ENCODE measurements around the gene ARMC12.

The ARMC12 gene

GRCh38 chr6:35735452-35735851 is 1.4 kb upstream of the ARMC12 start:
- H3F3A ChIP-seq (ENCODE audit: control insufficient read depth, insufficient read depth), result peaks cover 7% of the 10 kb centered on the region
- no peaks in the 10 kb centered on the region for H3K79me2 ChIP-seq (ENCODE audit: control insufficient read depth, low read length)
- H3K4me1 ChIP-seq (ENCODE audit: control insufficient read depth, low read length), result peaks cover 33% of the 10 kb centered on the region
- no peaks in the 10 kb centered on the region for H3K9me2 ChIP-seq (replicated peaks; ENCODE audit: control insufficient read depth, low read length)
- H4K20me1 ChIP-seq (ENCODE audit: control insufficient read depth, insufficient read depth, low read depth, low read length), result no peaks in the 10 kb centered on the region
- H3K27me3 ChIP-seq (ENCODE audit: control insufficient read depth, low read length), result no peaks in the 10 kb centered on the region
- no peaks in the 10 kb centered on the region for H3K9me3 ChIP-seq (ENCODE audit: control insufficient read depth, insufficient read depth, low read length)
- no peak overlapping the region for H3K4me2 ChIP-seq (ENCODE audit: low read length)
- TF ChIP-seq CTCF (IDR thresholded peaks at IDR 0.05; ENCODE audit: low read depth, low read length, poor library complexity, severe bottlenecking) (no peak), EZH2phosphoT487 (IDR thresholded peaks at IDR 0.05; ENCODE audit: borderline replicate concordance, low read length) (no peak)
- no peak overlapping the region for H3K4me3 ChIP-seq (ENCODE audit: low read length)
- no peak overlapping the region for H3K27ac ChIP-seq (ENCODE audit: low read depth, low read length)
- no peaks in the 10 kb centered on the region for H3K36me3 ChIP-seq (ENCODE audit: control insufficient read depth, low read length)

- H3K9me2 ChIP-seq (replicated peaks; ENCODE audit: control insufficient read depth, low read length), result no peaks in the 10 kb centered on the region
- H3K36me3 ChIP-seq (ENCODE audit: control insufficient read depth, low read length), result no peaks in the 10 kb centered on the region
- no peaks in the 10 kb centered on the region for H3K27me3 ChIP-seq (ENCODE audit: control insufficient read depth, low read length)
- H3F3A ChIP-seq (ENCODE audit: control insufficient read depth, insufficient read depth), result 0 out of 2 replicates have a peak, but pooled peaks cover 2% of the 10 kb centered on the region
- H3K4me2 ChIP-seq (ENCODE audit: low read length), result no peak overlapping the region
- H3K79me2 ChIP-seq (ENCODE audit: control insufficient read depth, low read length), result no peaks in the 10 kb centered on the region
- no peaks in the 10 kb centered on the region for H3K9me3 ChIP-seq (ENCODE audit: control insufficient read depth, insufficient read depth, low read length)
- H3K4me1 ChIP-seq (ENCODE audit: control insufficient read depth, low read length), result peaks cover 27% of the 10 kb centered on the region
- peak; percentile 95 for TF ChIP-seq CTCF (IDR thresholded peaks at IDR 0.05; ENCODE audit: low read depth, low read length, poor library complexity, severe bottlenecking)
- no peak for TF ChIP-seq EZH2phosphoT487 (IDR thresholded peaks at IDR 0.05; ENCODE audit: borderline replicate concordance, low read length)
- no peak overlapping the region for H3K4me3 ChIP-seq (ENCODE audit: low read length)
- H4K20me1 ChIP-seq (ENCODE audit: control insufficient read depth, insufficient read depth, low read depth, low read length), result no peaks in the 10 kb centered on the region
- H3K27ac ChIP-seq (ENCODE audit: low read depth, low read length), result no peak overlapping the region
Measured at GRCh38 chr6:35736253-35736894, 458 bp upstream of the ARMC12 start.

- Histone ChIP-seq H3K36me3 (ENCODE audit: control insufficient read depth, low read length) (no peaks in the 10 kb centered on the region), H3K27ac (ENCODE audit: low read depth, low read length) (no peak overlapping the region), H3K9me2 (replicated peaks; ENCODE audit: control insufficient read depth, low read length) (no peaks in the 10 kb centered on the region), H3F3A (ENCODE audit: control insufficient read depth, insufficient read depth) (0 out of 2 replicates have a peak, but pooled peaks cover 2% of the 10 kb centered on the region), H3K9me3 (ENCODE audit: control insufficient read depth, insufficient read depth, low read length) (no peaks in the 10 kb centered on the region), H3K79me2 (ENCODE audit: control insufficient read depth, low read length) (no peaks in the 10 kb centered on the region), H3K4me1 (ENCODE audit: control insufficient read depth, low read length) (peaks cover 20% of the 10 kb centered on the region), H3K4me3 (ENCODE audit: low read length) (no peak overlapping the region), H4K20me1 (ENCODE audit: control insufficient read depth, insufficient read depth, low read depth, low read length) (no peaks in the 10 kb centered on the region), H3K27me3 (ENCODE audit: control insufficient read depth, low read length) (no peaks in the 10 kb centered on the region), H3K4me2 (ENCODE audit: low read length) (no peak overlapping the region)
- TF ChIP-seq CTCF (IDR thresholded peaks at IDR 0.05; ENCODE audit: low read depth, low read length, poor library complexity, severe bottlenecking) (peak; percentile 81), EZH2phosphoT487 (IDR thresholded peaks at IDR 0.05; ENCODE audit: borderline replicate concordance, low read length) (no peak)
Measured at GRCh38 chr6:35737413-35738211, 780 bp downstream of the ARMC12 start.
